HG03066 (cell line): Measurements from ENCODE around the gene AGBL1.

Source experiments
- ATAC-seq: cut with Tn5 transposase; IDR thresholded peaks from one replicate; pipeline ENCODE4 v1.9.1; 2021; ENCODE audit warnings: low read depth; ENCODE audit not compliant: unreplicated experiment

Gene AGBL1

GRCh38 chr15:86892774-86893449, 813.2 kb downstream of the AGBL1 start:
- ATAC-seq = no peak

- no peak for ATAC-seq
These were observed 814.6 kb downstream of the AGBL1 start for GRCh38 chr15:86894269-86894668.

- ATAC-seq = no peak
These were observed 824.2 kb downstream of the AGBL1 start for GRCh38 chr15:86903642-86904421.

- no peak for ATAC-seq
These were observed 826.1 kb downstream of the AGBL1 start for GRCh38 chr15:86905625-86906256.

- ATAC-seq = no peak
These were observed 826.7 kb downstream of the AGBL1 start for GRCh38 chr15:86906376-86906775.

GRCh38 chr15:86911022-86911421, 831.4 kb downstream of the AGBL1 start:
- ATAC-seq = no peak

GRCh38 chr15:86912661-86913060, 833.0 kb downstream of the AGBL1 start:
- no peak for ATAC-seq

GRCh38 chr15:86915811-86916331, 836.2 kb downstream of the AGBL1 start:
- ATAC-seq = no peak

GRCh38 chr15:86916671-86917360, 837.1 kb downstream of the AGBL1 start:
- ATAC-seq = no peak

- ATAC-seq = no peak
These were observed 837.6 kb downstream of the AGBL1 start for GRCh38 chr15:86917361-86917671.

GRCh38 chr15:86919581-86919980, 839.9 kb downstream of the AGBL1 start:
- ATAC-seq = no peak

- no peak for ATAC-seq
These were observed 849.8 kb downstream of the AGBL1 start for GRCh38 chr15:86929461-86929860.

- ATAC-seq = no peak
These were observed 852.8 kb downstream of the AGBL1 start for GRCh38 chr15:86932456-86932855.

- ATAC-seq = no peak
These were observed 856.2 kb downstream of the AGBL1 start for GRCh38 chr15:86935841-86936240.

- no peak for ATAC-seq
These were observed 862.6 kb downstream of the AGBL1 start for GRCh38 chr15:86942285-86942684.

GRCh38 chr15:86948719-86949118, 869.0 kb downstream of the AGBL1 start:
- ATAC-seq = no peak

GRCh38 chr15:86959254-86959653, 879.6 kb downstream of the AGBL1 start:
- ATAC-seq = no peak

- no peak for ATAC-seq
These were observed 882.0 kb downstream of the AGBL1 start for GRCh38 chr15:86961669-86962068.

GRCh38 chr15:86964271-86964670, 884.6 kb downstream of the AGBL1 start:
- ATAC-seq = no peak

- ATAC-seq = no peak
These were observed 888.6 kb downstream of the AGBL1 start for GRCh38 chr15:86968244-86968643.

GRCh38 chr15:86969364-86969763, 889.7 kb downstream of the AGBL1 start:
- no peak for ATAC-seq
